A549 (cell line): ENCODE data around the gene GNG8. TPM values are rescaled to one million over a fixed set of nuclear protein-coding genes. Genes with fewer than 3 reads are reported as not detected.

Experiments
- ATAC-seq, 2 experiments: fragments of 200-7000 bp in 1 of 2; fragments of >200 bp in 1 of 2; cut with Nextera tagmentation in 1 of 2; cut with Tn5 transposase in 1 of 2; 3 replicates each; pipeline versions ENCODE4 v1.8.0 to v1.9.1; 2018 to 2020; ENCODE audit warnings: mild to moderate bottlenecking in 1 of 2, moderate library complexity in 1 of 2
- CTCF ChIA-PET: fragments of 300-600 bp; sonication (Branson Sonifier 250); formaldehyde crosslinking; extraction: SDS; loops from one replicate; lab custom pipeline; 2021; ENCODE audit warnings: antibody characterized with exemption, inconsistent platforms; lab: Yijun Ruan, JAX
- POLR2A ChIA-PET: fragments of 350-600 bp; formaldehyde crosslinking; extraction: SDS; loops from one replicate; lab custom pipeline; 2021; ENCODE audit warnings: antibody characterized with exemption, inconsistent platforms; lab: Yijun Ruan, JAX
- DNase-seq, 2 experiments: peaks; one replicate each; pipeline versions ENCODE4 v3.0.0 to v3.0.0-alpha.2; 2011 to 2016; ENCODE audit warnings: low read depth in 1 of 2, low spot score in 1 of 2
- FAIRE-seq: peaks from 2 replicates; lab custom pipeline; 2011; peaks lifted over from hg19 to GRCh38; lab: Jason Lieb, UNC
- H3K27ac ChIP-seq, 2 experiments: fragments of >200 bp; sonication (Bioruptor Twin); formaldehyde crosslinking; 3 replicates each; pipeline ENCODE4 v1.5.1; 2016 to 2017
- H3K4me1 ChIP-seq: fragments of >200 bp; sonication (Bioruptor Twin); formaldehyde crosslinking; 3 replicates; pipeline ENCODE4 v1.6.1; 2016
- H3K4me2 ChIP-seq: fragments of >200 bp; sonication (Bioruptor Twin); formaldehyde crosslinking; 3 replicates; pipeline ENCODE4 v1.6.1; 2016
- H3K4me3 ChIP-seq: fragments of >200 bp; sonication (Bioruptor Twin); formaldehyde crosslinking; 3 replicates; pipeline ENCODE4 v1.5.1; 2016
- H3K9me3 ChIP-seq: fragments of >200 bp; sonication (Bioruptor Twin); formaldehyde crosslinking; 3 replicates; pipeline ENCODE4 v1.6.1; 2016
- CBX2 ChIP-seq: fragments of 200-600 bp; sonication (generic); IDR thresholded peaks from 2 replicates; pipeline ENCODE4 v1.6.1; 2016; ENCODE audit warnings: low read depth, mild to moderate bottlenecking, borderline replicate concordance
- EHF ChIP-seq: fragments of 250-450 bp; sonication (Bioruptor Pico); IDR thresholded peaks from 2 replicates; pipeline ENCODE4 v1.5.0; 2020; ENCODE audit warnings: mild to moderate bottlenecking
- EHMT2 ChIP-seq: fragments of 200-600 bp; sonication (generic); IDR thresholded peaks from 2 replicates; pipeline ENCODE4 v1.6.1; 2016; ENCODE audit warnings: antibody characterized with exemption, low read depth, mild to moderate bottlenecking, moderate library complexity
- EP300 ChIP-seq, 2 experiments: fragments of >200 bp; sonication (Bioruptor Twin); formaldehyde crosslinking; IDR thresholded peaks; 2 replicates in 1 of 2; 3 replicates in 1 of 2; pipeline ENCODE4 v1.6.1; 2016 to 2017
- FOXS1 ChIP-seq: fragments of 250-450 bp; sonication (Bioruptor Pico); IDR thresholded peaks from 2 replicates; pipeline ENCODE4 v1.5.0; 2020; ENCODE audit warnings: mild to moderate bottlenecking, moderate library complexity
- GATA3 ChIP-seq: IDR thresholded peaks from 2 replicates; pipeline ENCODE4 v1.6.1; 2012; ENCODE audit warnings: borderline replicate concordance
- MAFK ChIP-seq: fragments of 450-650 bp; IDR thresholded peaks from 2 replicates; pipeline ENCODE4 v1.6.1; 2014; ENCODE audit not compliant: partially characterized antibody
- NPAS2 ChIP-seq: fragments of 250-450 bp; sonication (Bioruptor Pico); IDR thresholded peaks from 2 replicates; pipeline ENCODE4 v1.8.0; 2022; ENCODE audit warnings: mild to moderate bottlenecking, moderate library complexity, borderline replicate concordance
- NR3C1 ChIP-seq: fragments of >200 bp; sonication (Bioruptor Twin); formaldehyde crosslinking; IDR thresholded peaks from 3 replicates; pipeline ENCODE4 v1.6.1; 2017
- PHF8 ChIP-seq: fragments of 200-600 bp; sonication (generic); IDR thresholded peaks from 2 replicates; pipeline ENCODE4 v1.6.1; 2016; ENCODE audit warnings: low read depth, mild to moderate bottlenecking, antibody characterized with exemption, moderate library complexity, borderline replicate concordance
- POLR2AphosphoS2 ChIP-seq: conservative IDR thresholded peaks from 2 replicates; pipeline ENCODE4 v1.6.1; 2012; ENCODE audit warnings: low read length, improper control_type of control experiment, inconsistent platforms
- RARB ChIP-seq: fragments of 250-450 bp; sonication (Bioruptor Pico); IDR thresholded peaks from 2 replicates; pipeline ENCODE4 v1.8.0; 2021; ENCODE audit warnings: mild to moderate bottlenecking, moderate library complexity
- RFX5 ChIP-seq: fragments of 450-650 bp; IDR thresholded peaks from 2 replicates; pipeline ENCODE4 v1.7.1; 2014; ENCODE audit warnings: antibody characterized with exemption, mild to moderate bottlenecking, moderate library complexity
- USF2 ChIP-seq: fragments of 450-650 bp; IDR thresholded peaks from 2 replicates; pipeline ENCODE4 v1.6.1; 2014; ENCODE audit warnings: antibody characterized with exemption
- ZFP36 ChIP-seq: fragments of 450-650 bp; IDR thresholded peaks from 2 replicates; pipeline ENCODE4 v1.6.1; 2014; ENCODE audit warnings: borderline replicate concordance; ENCODE audit not compliant: partially characterized antibody
- ZNF302 ChIP-seq: fragments of 250-450 bp; sonication (Bioruptor Pico); IDR thresholded peaks from 2 replicates; pipeline ENCODE4 v1.9.0; 2021; ENCODE audit warnings: inconsistent platforms, mild to moderate bottlenecking, moderate library complexity
- WGBS: methylation state at CpG from one replicate; pipeline ENCODE4 v1.1.6; 2017; ENCODE audit errors: missing lambda C conversion rate; 5-methylcytosine and 5-hydroxymethylcytosine counted together
- polyA plus RNA-seq, 4 experiments: library from polyadenylated mRNA; depleted of rRNA in 3 of 4; stranded (reverse); fragments of >200 nt; fragmentation: RNase III in 1 of 4; extraction: RNeasy Plus Mini Kit Qiagen cat#74134 plus additional on column Dnase treatment in 1 of 4; gene quantifications; 2 replicates in 3 of 4; 3 replicates in 1 of 4; pipeline ENCODE4 v1.2.3, GENCODE V29; 2011 to 2017
- TF ChIP-seq, protein P1 (sequence below): fragments of >200 bp; sonication (Bioruptor Twin); formaldehyde crosslinking; IDR thresholded peaks from 3 replicates; pipeline ENCODE4 v1.5.1; 2016
- TF ChIP-seq, protein P2 (sequence below): fragments of 200-600 bp; sonication (generic); IDR thresholded peaks from 2 replicates; pipeline ENCODE4 v1.6.1; 2016; ENCODE audit warnings: antibody characterized with exemption, mild to moderate bottlenecking, moderate library complexity

Gene GNG8
- polyA plus RNA-seq, 2 of the 4 experiments (the other 2 are of a cell fraction), result not detected

DNA sequence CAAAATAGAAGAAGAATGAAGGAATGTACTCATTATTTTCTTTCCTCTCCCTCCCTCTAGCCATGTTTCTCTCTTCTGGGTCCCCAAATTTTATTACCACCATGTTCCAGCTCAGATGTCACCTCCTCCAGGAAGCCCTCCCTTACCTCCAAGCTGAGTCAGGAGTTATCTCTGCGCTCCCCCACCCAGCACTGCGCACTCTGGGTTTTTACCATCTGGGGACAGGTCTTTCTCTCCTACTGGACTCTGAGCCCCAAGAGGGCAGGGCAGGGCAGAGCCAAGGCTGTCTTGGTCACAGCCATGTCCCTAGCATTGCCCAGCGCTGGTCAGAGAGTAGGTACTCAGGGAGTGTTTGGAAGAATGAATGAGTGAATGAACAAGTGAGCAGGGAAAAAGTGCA is 2.9 kb downstream of the GNG8 start:
- FAIRE-seq (no peak), ATAC-seq (no peak), DNase-seq (no peak)
- Histone ChIP-seq H3K4me3 (peak overlapping the region; percentile 51; the same call in 1 of the 3 replicates), H3K4me2 (peak overlapping the region; percentile 100), H3K27ac (no peak overlapping the region), H3K9me3 (no peaks in the 10 kb centered on the region), H3K4me1 (peaks cover 18% of the 10 kb centered on the region)
- ChIA-PET POLR2A (no interaction called here), CTCF (interaction anchor here (1.1 to 28.7 kb wide), 5 partner anchors 26 to 358 kb away, joined by 4 to 737 read pairs (median 7); partner anchors contain the start of genes CALM3 and DACT3)
- WGBS, result 78% methylated on average over 3 of the region's 3 CpGs
- TF ChIP-seq RARB (no peak), ZFP36 (peak; percentile 88)

DNA sequence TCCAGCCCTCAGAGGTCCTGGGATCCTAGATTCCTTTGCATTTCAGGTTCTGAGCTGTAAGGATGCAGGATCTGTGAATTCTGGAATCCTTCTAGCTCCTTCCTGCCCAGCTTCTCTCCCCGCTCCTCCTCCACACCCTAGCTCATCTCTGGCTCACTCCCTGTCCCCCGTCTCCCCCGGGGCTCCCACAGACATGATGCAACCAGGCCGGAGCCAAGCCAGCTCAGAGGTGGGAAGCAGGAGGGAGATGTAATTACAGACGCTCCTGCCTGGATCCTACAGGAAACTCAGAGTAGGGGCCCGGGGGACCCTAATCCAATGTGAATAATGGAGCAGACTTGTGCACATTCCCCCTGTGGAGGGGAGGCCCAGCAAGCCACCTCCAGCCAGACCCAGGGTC is 4.5 kb downstream of the GNG8 start:
- whole genome bisulfite sequencing, result 72% methylated on average over 6 of the region's 6 CpGs
- Histone ChIP-seq H3K4me1 (peaks cover 17% of the 10 kb centered on the region), H3K4me2 (no peak overlapping the region), H3K27ac (no peak overlapping the region), H3K4me3 (no peak overlapping the region), H3K9me3 (no peaks in the 10 kb centered on the region)
- DNase-seq, result no peak
- POLR2A ChIA-PET, result no interaction called here
- ATAC-seq, result no peak
- no peak for FAIRE-seq
- TF ChIP-seq NR3C1 (no peak), MAFK (no peak), NPAS2 (no peak)
- TF ChIP-seq, all 56 proteins: peak for 0
- CTCF ChIA-PET, result interaction anchor here (1.1 to 28.7 kb wide), 7 partner anchors 24 to 117 kb away, joined by 3 to 737 read pairs (median 6); partner anchors contain the start of genes CALM3 and DACT3

- FAIRE-seq, result no peak
- H3K4me1 ChIP-seq, result peaks cover 19% of the 10 kb centered on the region
- POLR2A ChIA-PET, result no interaction called here
- TF ChIP-seq GATA3 (no peak), EHMT2 (no peak), ZNF302 (no peak), POLR2AphosphoS2 (no peak)
- TF ChIP-seq, protein P1, sequence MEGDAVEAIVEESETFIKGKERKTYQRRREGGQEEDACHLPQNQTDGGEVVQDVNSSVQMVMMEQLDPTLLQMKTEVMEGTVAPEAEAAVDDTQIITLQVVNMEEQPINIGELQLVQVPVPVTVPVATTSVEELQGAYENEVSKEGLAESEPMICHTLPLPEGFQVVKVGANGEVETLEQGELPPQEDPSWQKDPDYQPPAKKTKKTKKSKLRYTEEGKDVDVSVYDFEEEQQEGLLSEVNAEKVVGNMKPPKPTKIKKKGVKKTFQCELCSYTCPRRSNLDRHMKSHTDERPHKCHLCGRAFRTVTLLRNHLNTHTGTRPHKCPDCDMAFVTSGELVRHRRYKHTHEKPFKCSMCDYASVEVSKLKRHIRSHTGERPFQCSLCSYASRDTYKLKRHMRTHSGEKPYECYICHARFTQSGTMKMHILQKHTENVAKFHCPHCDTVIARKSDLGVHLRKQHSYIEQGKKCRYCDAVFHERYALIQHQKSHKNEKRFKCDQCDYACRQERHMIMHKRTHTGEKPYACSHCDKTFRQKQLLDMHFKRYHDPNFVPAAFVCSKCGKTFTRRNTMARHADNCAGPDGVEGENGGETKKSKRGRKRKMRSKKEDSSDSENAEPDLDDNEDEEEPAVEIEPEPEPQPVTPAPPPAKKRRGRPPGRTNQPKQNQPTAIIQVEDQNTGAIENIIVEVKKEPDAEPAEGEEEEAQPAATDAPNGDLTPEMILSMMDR, result no peak
- TF ChIP-seq, protein P2, sequence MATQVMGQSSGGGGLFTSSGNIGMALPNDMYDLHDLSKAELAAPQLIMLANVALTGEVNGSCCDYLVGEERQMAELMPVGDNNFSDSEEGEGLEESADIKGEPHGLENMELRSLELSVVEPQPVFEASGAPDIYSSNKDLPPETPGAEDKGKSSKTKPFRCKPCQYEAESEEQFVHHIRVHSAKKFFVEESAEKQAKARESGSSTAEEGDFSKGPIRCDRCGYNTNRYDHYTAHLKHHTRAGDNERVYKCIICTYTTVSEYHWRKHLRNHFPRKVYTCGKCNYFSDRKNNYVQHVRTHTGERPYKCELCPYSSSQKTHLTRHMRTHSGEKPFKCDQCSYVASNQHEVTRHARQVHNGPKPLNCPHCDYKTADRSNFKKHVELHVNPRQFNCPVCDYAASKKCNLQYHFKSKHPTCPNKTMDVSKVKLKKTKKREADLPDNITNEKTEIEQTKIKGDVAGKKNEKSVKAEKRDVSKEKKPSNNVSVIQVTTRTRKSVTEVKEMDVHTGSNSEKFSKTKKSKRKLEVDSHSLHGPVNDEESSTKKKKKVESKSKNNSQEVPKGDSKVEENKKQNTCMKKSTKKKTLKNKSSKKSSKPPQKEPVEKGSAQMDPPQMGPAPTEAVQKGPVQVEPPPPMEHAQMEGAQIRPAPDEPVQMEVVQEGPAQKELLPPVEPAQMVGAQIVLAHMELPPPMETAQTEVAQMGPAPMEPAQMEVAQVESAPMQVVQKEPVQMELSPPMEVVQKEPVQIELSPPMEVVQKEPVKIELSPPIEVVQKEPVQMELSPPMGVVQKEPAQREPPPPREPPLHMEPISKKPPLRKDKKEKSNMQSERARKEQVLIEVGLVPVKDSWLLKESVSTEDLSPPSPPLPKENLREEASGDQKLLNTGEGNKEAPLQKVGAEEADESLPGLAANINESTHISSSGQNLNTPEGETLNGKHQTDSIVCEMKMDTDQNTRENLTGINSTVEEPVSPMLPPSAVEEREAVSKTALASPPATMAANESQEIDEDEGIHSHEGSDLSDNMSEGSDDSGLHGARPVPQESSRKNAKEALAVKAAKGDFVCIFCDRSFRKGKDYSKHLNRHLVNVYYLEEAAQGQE, result no peak
- TF ChIP-seq, all 56 proteins: peak for 0
- DNase-seq (no peak), ATAC-seq (no peak)
- Histone ChIP-seq H3K27ac (0 out of 6 replicates have a peak overlapping the region, but pooled peaks of 1 of the 2 experiments have one; percentile 5), H3K9me3 (no peaks in the 10 kb centered on the region), H3K4me2 (no peak overlapping the region), H3K4me3 (no peak overlapping the region)
- 88% methylated on average over 14 of the region's 14 CpGs for WGBS
- CTCF ChIA-PET, result interaction anchor here (0.8 to 28.7 kb wide), 7 partner anchors 23 to 114 kb away, joined by 3 to 737 read pairs (median 3); partner anchors contain the start of genes CALM3 and DACT3
Observed at GRCh38 chr19:46630586-46631205, 5.3 kb downstream of the GNG8 start.

- peaks cover 23% of the 10 kb centered on the region for H3K4me1 ChIP-seq
- H3K4me2 ChIP-seq, result no peak overlapping the region
- ChIA-PET CTCF (interaction anchor here (0.8 to 28.7 kb wide), 4 partner anchors 13 to 113 kb away, joined by 3 to 737 read pairs (median 102); partner anchors contain the start of genes CALM3 and DACT3), POLR2A (interaction anchor here (0.6 kb wide), 1 partner anchor 484 kb away, joined by 9 read pairs; the partner anchor contains the start of gene ZC3H4)
- no peaks in the 10 kb centered on the region for H3K9me3 ChIP-seq
- ATAC-seq (no peak), DNase-seq (no peak), FAIRE-seq (no peak)
- 90% methylated on average over 15 of the region's 15 CpGs for WGBS
- no peak overlapping the region for H3K4me3 ChIP-seq
- no peak overlapping the region for H3K27ac ChIP-seq
- TF ChIP-seq EHF (no peak), USF2 (no peak), RFX5 (no peak), FOXS1 (CRISPR knock-in tag) (no peak), CBX2 (no peak), GATA3 (no peak), PHF8 (no peak), EP300 (IDR thresholded peaks at IDR 0.05) (no peak)
- TF ChIP-seq, protein P2, result no peak
Observed at GRCh38 chr19:46629546-46630025, 6.4 kb downstream of the GNG8 start.
